ENCODE results near the gene SLC6A6.
"Not testable (repeated sequence)": the region's sequence is repeated elsewhere in the genome, so short reads cannot be mapped to it uniquely, and the experiment has no call there.

SLC6A6 gene

DNA sequence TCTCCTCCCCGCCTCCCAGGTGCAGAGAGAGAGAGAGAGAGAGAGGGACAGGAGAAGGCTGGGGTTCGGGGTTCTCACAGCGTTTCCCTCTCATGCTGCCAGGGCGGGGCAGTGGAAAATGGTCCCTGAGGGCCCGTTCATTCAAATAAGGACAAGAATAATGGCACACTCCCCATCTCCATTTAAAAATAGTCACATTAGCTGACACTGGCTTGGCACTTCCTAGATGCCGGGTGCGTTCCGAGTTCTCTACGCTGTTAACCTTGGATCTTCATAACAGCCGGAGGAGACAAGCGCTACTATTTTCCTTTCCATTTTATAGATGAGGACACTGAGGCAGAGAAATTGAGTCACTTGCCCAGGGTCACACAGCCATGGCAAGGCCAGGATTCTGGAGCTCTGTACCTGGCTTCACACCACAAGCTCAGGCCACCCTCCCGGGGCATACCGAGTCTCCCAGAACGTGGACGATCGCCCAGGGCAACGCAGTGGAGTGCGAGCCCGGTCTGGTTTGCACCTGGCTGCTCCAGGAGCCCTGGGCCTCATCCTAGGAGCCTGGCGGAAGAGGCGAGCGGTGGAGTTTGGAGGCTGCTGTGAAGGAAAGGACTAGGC lies 608 bp upstream of the SLC6A6 start:
- DNase-seq, result no peak

DNA sequence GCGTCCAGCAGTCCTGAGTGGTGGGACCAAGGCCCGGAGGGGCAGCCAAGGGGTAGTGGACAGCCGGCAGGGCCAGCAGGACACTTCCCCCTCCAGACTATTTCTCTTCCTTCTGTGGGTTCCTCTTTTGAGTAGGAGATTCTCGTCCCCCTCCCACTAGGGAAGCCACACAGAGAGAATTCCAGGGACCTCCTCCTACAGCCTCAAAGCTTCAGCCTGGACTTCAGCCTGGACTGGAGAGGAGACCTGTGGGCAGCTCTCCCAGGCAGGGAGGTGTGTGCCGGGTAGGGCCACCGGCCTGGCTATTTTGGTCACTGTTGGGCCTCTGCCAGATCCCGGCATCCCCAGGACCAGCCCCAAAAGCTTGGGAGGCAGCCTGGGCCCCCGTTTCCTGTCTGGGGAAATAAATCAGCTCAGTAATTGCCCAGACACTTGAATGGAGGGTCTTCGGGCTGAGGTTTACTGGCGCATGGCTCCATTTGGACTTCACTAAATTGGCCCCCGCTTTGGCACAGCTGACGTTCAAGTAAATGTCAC lies 1.3 kb downstream of the SLC6A6 start:
- DNase-seq, result no peak

DNA sequence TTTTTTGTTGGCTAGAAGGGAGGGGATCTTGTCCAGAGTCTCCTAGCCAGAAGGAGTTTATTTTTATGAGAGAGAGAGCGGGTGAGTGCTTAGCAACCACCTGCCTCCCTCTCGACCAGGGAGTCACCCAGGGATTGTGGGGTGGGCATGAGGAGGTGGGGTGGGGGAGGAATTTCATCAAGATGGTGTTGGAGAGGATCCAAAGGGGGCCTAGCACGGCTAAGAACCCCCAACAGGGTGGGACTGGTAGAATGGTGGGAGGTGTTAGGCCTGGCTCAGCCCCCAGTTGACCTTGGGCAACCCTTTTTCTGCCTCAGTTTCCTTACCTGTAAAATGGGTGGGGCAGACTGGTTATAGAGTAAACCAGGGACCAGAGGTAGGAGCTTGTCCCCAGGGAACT lies 1.8 kb downstream of the SLC6A6 start:
- DNase-seq, result no peak

DNA sequence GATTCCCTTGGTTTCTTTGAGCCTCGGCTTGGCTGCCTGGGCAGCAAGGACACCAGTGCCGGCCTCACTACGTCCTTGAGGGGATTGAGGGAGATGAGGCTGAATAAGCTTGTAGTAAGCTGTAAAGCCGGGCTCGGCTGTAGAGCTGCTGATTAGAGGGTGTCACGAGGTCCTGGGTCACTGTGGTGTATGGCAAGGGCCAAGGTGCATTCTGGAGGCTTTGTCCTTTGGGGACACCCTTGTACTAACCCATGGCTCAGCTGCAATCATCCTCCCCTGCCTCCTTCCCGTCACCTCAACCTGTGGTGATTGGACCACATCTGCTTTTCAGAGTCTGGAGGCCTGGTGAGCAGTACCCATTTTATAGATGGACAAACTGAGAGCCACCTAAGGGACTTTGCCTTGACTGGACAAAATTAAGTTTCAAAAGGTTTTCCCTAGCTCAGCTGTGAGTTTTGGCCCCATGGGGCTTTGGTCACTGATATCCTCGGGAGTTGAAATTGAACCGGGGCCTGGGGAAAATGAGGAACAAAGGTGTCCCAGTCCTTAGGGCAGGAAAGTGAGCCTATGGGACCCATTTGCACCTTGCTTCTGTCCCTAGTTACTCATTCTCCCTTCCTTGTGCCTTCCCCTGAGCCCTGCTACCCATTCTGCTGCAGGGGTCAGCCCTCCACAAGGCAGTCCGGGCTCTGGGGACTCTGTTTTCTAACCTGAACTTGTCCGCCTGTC lies 2.4 kb downstream of the SLC6A6 start:
- no peak for DNase-seq

DNA sequence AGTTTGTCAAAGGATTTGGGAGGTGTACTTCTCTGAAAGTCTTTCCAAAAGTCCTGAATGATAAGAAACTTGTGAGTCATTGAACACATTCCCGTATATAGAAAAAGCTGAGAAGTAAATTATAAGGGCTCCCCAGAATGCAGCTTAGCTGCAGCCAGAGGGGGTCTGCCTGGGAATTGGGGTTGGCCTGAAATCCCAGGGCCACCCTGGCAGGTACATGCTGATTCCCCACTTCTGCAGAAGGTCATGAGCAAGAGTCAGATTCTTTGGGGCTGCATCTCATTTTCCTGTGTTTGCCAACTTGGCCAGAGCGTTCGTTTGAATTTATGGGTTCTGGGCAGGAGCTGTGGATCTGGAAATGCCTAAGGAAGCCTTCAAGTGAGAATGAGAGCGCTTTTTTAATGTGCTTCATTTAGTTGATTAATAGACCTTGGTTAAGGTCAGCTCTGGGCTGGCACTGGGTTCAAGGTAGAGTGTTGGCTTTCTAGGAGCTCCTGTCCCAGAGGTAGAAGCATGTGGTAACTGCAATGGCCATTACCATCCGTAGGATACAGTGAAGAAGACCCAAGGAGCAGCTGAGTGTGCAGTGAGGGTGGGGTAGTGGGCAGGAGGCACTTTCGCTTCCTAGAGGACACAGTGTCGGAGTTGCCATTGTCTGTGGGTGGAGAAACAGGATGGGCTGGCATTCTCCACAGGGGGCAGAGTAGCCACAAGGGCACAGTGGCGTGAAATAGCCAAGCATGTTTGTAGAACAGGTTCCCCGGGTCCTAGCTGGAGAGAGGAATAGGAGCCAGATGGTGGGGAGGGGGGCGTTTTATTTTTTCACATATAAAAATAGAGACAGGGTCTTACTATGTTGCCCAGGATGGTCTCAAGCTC lies 3.2 kb downstream of the SLC6A6 start:
- no peak for DNase-seq

DNA sequence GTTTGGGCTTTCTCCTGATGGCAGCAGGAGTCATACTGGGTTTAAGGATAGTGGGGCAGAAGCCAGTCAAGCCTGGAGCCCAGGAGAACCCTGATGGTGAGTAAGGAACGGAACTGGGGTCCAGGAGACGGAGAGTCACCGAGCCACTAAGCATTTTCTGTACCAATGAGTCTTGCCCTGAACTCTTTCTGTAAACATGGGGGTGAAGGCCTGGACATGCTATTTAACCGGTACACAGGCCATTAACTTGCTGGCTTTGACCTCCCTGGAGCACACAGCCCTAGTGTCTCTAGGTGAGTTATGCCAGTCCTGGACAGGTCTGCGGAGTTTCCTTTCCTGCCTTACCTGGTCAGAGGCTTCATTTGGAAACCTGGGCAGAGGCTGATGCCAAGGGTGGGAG lies 3.9 kb downstream of the SLC6A6 start:
- DNase-seq, result no peak

DNA sequence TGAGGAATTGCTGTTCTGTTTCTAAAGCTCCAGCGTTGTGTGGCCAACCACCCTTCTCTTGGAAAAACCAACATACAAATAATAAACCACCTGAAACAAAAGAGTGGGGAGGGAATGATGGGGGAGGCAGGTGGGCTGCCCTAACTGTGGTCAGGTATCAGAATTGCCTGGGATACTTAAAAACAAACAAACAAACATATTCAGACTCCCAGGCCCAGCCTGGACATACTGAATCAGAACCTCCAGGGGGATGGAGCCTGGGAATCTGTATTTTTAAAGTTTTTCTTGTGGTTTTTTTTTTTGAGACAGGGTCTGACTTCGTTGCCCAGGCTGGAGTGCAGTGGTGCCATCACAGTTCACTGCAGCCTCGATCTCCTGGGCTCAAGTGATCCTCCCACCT lies 4.4 kb downstream of the SLC6A6 start:
- no peak for DNase-seq

DNA sequence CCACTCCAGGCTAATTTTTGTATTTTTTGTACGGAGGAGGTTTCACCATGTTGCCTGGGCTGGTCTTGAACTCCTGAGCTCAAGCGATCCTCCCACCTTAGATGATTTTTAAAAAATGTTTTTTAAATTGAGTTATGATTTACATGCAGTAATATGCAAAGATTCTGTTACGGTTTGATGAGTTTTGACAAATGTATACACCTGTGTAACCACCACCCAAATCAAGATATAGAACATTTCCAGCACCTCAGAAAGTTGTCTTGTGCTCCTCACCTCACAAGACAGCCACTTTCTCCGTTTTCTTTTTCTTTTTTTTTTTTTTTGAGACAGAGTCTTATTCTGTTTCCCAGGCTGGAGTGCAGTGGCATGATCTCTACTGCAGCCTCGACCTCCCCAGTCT lies 4.8 kb downstream of the SLC6A6 start:
- DNase-seq, result no peak

DNA sequence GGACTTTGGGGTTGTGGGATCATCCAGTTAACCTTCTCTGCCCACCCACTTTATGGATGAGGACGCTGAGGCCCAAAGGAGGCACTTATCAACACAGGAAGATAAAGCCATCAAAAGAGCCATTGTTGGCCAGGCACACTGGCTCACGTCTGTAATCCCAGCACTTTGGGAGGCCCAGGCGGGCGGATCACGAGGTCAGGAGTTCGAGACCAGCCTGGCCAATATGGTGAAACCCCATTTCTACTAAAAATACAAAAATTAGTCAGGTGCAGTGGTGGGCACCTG lies 7.3 kb downstream of the SLC6A6 start:
- DNase-seq, result not testable (repeated sequence)

DNA sequence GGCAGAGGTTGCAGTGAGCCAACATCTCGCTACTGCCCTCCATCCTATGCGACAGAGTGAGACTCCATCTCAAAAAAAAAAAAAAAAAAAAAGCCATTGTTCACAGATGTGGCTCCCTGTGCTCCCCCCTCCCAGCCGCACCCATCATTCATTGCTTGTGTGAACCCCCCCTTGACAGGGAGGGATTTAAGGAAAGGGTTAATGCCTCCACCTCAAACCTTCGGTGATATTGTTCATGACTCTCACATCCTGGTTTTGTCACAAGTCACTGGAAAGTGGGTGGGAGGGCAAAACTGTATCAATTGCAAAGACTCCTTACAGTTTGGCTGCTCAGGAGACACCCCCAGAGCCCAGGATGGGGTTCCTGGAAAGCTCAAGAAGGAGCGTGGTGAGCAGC lies 7.7 kb downstream of the SLC6A6 start:
- DNase-seq, result no peak

DNA sequence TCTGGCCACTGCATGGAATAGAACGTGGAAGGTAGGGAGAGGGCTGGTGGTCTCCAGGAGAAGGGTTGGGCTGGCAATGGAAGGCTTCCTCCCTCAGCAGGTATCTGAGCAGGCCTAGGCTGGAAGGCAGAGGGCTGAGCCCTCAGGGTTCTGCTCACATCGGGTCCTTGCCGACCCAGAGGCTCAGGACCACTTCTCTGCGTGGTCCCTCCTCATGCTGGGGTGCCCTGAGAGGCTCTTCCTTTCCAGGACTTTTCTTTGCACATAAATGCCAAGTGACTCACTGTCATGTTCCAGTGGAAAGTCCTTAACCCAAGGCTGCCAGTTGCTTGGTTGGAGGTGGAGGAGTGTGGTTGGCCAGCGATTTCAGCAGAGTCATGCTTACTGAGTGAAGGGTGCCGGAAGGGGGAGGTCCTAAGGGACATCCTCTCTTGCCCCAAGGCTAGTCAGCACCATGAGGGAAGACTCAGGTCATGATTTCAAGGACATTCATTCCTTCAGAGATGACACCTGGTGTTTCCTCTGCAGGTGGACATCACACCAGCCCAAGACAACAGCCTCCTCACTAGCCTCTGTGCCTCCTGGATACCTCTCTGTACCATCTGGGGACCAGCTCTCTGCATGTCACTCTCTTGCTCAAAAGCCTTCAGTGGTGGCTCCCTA lies 8.2 kb downstream of the SLC6A6 start:
- DNase-seq, result no peak

DNA sequence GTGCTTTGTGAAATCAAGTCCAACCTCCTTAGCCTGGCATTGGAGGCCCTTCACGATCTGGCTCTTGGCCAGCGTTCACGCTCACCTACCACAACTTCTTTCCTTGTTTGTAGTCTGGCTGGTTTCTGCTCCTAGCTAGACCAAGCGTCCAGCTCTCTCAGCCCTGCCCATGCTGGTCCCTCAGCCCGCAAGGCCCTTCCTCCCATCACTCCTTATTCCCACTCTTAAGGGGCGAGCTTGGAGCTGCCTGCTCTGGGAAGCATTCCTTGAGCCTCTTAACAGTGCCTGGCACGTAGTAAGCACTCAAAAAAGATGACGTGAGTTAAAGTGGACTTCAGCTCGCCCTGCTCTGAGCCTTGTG lies 8.7 kb downstream of the SLC6A6 start:
- DNase-seq, result no peak

DNA sequence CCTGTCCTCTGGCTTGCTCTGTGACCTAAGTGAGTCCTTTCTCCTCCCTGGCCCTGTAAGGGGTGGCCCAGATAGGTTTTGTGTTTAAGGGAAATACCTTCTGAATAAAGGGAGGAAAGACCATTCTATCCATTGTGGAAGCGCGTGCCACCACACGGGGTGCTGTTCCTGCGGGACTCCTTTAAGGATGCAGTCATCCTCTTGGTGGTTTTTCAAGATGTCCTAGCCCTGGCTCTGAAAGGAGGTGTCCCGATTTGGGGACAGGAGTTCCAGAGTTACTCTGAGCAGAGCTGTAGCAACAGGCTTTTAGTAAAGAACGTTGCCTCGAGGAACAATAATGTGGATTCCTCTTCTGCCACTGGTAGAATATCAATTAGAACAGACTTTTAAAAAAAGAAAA lies 9.6 kb downstream of the SLC6A6 start:
- no peak for DNase-seq

DNA sequence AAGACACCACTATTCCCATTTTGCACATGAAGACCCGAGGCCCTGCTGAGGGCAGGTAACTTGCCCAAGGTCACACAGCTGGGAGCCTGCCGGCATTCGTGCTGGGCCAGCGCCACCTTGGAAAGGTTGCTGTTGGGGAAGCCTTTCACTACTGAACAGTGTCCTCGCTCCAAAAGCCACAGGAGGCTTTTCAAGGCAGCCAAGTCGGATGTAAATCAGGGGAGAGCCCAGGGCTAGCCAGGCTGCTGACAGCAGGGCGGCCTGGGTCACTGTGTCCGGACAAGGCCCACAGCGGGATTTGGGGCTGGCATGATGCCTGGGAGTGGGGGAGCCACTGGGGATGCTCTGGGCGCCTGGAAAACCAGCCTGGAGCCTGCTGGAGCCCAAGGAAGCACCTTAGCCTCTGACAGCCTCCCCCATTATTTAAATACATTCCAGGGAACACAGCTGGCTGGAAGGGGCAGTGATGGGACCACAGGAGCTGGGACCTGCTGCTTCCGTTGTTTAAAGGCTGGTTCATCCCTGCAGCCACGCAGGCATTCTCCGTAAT lies 10.5 kb downstream of the SLC6A6 start:
- DNase-seq, result no peak

DNA sequence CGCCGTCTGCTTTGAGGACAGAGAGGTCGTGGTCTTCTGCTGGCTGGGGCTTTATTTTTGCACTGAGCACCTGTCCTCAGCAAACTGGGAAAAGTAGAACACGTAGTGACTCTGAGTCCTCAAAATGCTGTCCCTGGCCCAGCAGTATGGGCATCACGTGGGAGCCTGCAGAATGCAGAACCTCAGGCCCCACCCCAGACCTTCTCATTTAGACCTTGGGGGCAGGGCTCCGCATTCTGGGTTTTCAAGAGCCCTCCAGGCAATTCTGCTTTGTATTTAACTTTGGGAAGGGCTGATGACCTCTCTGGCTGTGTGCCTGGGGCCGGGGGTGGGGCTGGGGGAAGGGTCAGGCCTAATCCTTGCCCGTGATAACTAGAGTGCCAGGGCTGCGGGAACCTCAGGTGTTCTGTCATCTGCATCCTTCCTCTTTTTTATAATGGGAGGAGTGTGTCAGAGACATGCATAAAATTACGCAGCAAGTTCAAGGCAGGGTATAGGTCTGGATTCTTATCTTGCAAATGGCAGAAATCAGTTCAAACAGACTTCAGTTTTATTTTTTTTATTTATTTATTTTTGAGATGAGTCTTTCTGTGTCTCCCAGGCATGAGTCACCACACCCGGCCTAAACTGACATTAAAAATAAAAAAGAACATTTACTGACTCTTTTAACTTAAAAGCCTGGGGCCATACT lies 11.1 kb downstream of the SLC6A6 start:
- DNase-seq, result no peak

DNA sequence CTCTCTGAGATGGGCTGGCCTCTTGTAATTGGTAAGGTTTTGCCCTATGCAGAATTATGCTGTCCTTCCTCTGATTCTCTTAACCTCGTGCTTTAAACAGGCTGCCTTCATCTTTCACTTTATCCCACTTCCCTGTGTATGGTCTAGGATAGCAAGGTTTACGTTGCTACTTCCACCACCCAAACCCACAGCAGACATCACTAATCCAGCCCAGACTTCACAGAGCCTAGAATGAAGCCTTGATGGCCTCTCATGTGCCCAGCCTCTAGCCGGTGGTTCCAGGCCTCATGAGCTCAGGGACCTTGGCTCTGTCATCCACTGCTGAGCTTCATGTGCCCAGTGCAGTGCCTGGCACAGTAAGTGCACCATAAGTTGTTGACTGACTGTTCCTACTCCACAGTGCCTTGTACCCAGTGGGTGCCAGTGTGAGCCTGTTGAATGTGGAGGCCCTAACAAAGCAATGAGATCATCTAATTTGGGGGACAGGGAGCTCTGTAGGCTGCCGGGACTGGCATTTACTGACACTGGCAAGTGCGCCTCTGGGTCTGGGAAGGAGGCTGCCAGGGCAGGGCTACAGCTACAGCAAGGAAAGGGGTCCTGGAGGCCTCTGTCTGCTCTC lies 12.5 kb downstream of the SLC6A6 start:
- no peak for DNase-seq

DNA sequence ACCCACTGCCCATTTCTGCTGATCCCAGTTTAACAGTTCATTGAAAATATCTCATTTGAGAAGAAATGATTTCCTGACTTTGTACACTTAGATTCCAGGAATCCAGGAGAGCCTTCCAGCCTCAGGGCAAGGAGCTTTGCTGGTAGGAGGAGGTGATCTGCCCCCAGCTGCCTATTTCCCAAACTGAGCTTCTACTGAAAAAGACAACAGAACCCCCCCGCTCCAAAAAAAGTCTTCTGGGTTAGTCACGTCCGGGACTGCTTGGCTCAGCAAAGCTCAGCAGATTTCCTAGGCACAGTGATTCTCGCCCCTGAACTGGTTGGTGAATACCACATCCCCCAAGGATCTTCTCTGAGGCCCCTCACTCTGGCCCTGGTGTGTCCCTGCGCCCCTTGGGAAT lies 13.1 kb downstream of the SLC6A6 start:
- no peak for DNase-seq

DNA sequence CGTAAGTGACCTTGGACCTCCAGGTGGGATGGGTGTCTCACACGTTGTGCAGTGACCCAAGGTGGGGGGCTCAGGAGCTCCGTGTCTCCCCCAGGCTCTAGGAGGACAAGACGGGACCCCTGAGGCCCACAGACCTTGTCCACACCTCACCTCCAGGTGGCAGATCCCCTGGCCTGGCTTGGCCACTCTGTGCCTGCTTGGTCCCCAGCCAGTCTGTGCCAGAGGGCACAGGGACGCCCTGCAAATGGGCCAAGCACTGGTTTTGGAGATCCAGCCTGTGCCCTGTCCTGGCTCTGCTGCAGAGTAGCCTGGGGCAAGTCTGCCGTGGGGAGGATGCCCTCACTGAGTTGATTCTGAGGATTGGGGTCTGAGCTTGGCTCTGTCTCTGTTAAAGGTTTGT lies 14.0 kb downstream of the SLC6A6 start:
- no peak for DNase-seq

DNA sequence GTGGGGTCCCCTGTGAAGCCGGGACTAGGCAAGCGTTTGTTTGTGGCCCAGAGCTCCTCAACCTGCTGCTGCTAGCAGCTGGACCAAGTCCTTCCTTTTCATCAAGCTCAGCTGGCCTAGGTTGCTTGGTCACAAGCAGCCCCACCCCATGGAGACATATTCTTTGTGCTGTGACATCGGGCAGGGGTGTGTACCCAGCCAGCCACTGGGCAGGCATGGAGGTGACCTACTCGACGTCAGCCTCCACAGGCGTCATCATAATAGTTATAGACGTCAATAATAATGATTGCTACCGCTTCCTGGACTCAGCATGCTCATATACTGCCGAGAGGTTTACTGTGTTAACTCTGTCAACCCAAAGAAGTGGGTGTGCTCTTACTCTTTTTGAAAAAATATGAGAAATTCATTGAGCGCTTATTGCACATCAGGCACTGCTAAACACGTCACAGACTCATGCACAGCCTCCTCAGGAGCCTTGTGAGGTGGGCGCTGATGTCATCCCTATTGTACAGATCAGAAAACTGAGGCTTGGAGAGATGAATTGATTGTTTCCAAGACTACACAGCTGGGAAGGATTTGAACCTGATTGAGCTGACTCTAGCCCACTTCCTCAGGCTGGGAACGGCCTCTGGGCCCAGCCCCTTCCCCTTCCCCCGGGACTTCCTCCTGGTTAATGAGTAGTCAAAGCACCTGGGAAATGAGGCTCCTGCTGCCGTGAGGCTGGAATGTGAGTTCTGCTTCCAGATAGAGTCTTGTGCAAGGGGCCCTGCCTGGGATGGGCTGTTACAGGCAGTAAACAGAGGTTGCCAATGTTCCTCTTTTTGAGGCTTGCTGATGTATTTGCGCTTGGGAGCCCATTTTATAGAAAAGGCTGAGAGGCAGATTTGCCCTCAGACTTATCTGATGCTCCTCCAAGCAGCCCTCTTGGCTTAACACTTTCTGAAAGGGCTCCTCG lies 16.2 kb downstream of the SLC6A6 start:
- DNase-seq, result no peak

DNA sequence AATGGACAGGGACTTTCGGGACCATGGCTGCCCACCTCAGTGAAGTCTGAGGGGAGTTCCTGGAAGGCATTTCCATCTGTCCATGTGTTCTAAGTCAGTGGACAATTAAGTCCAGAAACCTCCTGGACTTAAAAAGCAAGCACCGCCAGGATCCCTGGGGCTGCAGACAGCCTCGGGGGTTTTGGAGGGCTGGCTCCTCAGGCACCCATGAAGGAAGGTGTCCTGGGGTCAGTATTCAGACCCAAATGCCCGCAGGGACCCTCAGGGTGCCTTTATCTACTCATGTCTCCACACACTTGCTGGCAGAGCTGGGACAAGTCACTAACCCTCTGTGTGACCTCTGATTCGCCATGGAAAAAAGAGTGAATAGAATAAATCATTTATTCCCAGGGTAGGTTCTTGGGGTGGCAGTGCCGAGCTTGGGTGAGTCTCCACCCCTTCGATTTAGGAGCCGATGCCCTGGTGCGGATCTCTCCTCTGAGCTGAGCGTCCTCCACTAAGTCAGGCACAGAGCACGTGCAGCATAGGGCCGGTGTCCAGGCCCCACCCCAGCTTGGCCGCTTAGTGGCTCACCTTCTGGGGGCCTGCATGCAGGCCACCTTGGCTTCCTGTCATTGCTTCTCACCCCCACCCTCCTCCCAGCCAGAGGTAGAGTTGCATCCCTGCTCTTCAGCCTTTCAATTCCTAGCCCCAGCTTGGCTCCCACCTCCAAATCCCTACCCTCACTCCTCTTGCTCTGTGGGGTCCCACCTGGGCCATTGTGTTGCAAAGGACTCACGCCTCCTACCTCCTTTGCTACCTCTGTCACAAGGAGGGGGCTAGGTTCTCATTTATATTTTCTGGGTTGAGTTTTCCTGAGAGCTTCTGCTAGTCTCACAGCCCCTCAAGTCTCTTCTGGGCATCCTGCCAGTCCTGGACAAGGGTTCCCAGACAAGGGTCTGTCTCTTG lies 19.9 kb downstream of the SLC6A6 start:
- DNase-seq, result no peak

Data from NCI-H1694 (cell line).